Trophoblast cell (in vitro differentiated cells and primary cell): Measurements from ENCODE around the gene CD226.

Experiments
- DNase-seq, 2 donors: peaks; one replicate each; pipeline ENCODE4 v3.0.0-alpha.2; 2016
- H2AFZ ChIP-seq: 2 replicates; pipeline ENCODE4 v1.6.1; 2013; ENCODE audit warnings: low read length, moderate library complexity, mild to moderate bottlenecking; ENCODE audit not compliant: insufficient read depth, poor library complexity
- H2AK5ac ChIP-seq: 2 replicates; pipeline ENCODE4 v1.6.1; 2013; ENCODE audit warnings: mild to moderate bottlenecking, low read length
- H2BK120ac ChIP-seq: 2 replicates; pipeline ENCODE4 v1.6.1; 2013; ENCODE audit warnings: low read length, mild to moderate bottlenecking, moderate library complexity; ENCODE audit not compliant: insufficient read depth, poor library complexity
- H2BK12ac ChIP-seq: 2 replicates; pipeline ENCODE4 v1.6.1; 2013; ENCODE audit warnings: mild to moderate bottlenecking, low read length, moderate library complexity
- H2BK5ac ChIP-seq: 2 replicates; pipeline ENCODE4 v1.6.1; 2013; ENCODE audit warnings: low read length, low read depth, moderate library complexity, mild to moderate bottlenecking; ENCODE audit not compliant: poor library complexity
- H3K14ac ChIP-seq: 2 replicates; pipeline ENCODE4 v1.6.1; 2013; ENCODE audit warnings: mild to moderate bottlenecking, low read length
- H3K18ac ChIP-seq: 2 replicates; pipeline ENCODE4 v1.6.1; 2013; ENCODE audit warnings: mild to moderate bottlenecking, low read length
- H3K23ac ChIP-seq: 2 replicates; pipeline ENCODE4 v1.6.1; 2013; ENCODE audit warnings: low read length
- H3K27ac ChIP-seq: 2 replicates; pipeline ENCODE4 v1.5.1; 2013; ENCODE audit warnings: low read depth, mild to moderate bottlenecking, inconsistent platforms, low read length, moderate library complexity
- H3K27me3 ChIP-seq: 2 replicates; pipeline ENCODE4 v1.6.1; 2013; ENCODE audit warnings: inconsistent platforms, mild to moderate bottlenecking, low read length, moderate library complexity; ENCODE audit not compliant: insufficient read depth
- H3K36me3 ChIP-seq, 2 experiments: 1 replicate in 1 of 2; 2 replicates in 1 of 2; pipeline ENCODE4 v1.6.1; 2013; ENCODE audit warnings: low read length in 2 of 2, mild to moderate bottlenecking in 2 of 2, moderate library complexity in 1 of 2; ENCODE audit not compliant: insufficient read depth in 2 of 2, control insufficient read depth in 1 of 2
- H3K4ac ChIP-seq: 2 replicates; pipeline ENCODE4 v1.6.1; 2013; ENCODE audit warnings: low read depth, mild to moderate bottlenecking, low read length, moderate library complexity
- H3K4me1 ChIP-seq, 2 experiments: 1 replicate in 1 of 2; 2 replicates in 1 of 2; pipeline ENCODE4 v1.6.1; 2013; ENCODE audit warnings: low read length in 2 of 2, mild to moderate bottlenecking in 2 of 2, moderate library complexity in 1 of 2; ENCODE audit not compliant: insufficient read depth in 2 of 2, control insufficient read depth in 1 of 2
- H3K4me2 ChIP-seq: 2 replicates; pipeline ENCODE4 v1.6.1; 2013; ENCODE audit warnings: inconsistent platforms, mild to moderate bottlenecking, low read length, moderate library complexity
- H3K4me3 ChIP-seq: 2 replicates; pipeline ENCODE4 v1.5.1; 2013; ENCODE audit warnings: mild to moderate bottlenecking, low read depth, low read length, inconsistent platforms
- H3K79me1 ChIP-seq: one replicate; pipeline ENCODE4 v1.6.1; 2013; ENCODE audit warnings: low read length
- H3K79me2 ChIP-seq: 2 replicates; pipeline ENCODE4 v1.6.1; 2013; ENCODE audit warnings: low read length, mild to moderate bottlenecking; ENCODE audit not compliant: control insufficient read depth, insufficient read depth, poor library complexity
- H3K9ac ChIP-seq: 2 replicates; pipeline ENCODE4 v1.6.1; 2013; ENCODE audit warnings: mild to moderate bottlenecking, low read length
- H3K9me3 ChIP-seq: 2 replicates; pipeline ENCODE4 v1.6.1; 2013; ENCODE audit warnings: low read depth, mild to moderate bottlenecking, control low read depth, inconsistent platforms, low read length; ENCODE audit not compliant: insufficient read depth
- H4K12ac ChIP-seq: 2 replicates; pipeline ENCODE4 v1.6.1; 2013; ENCODE audit warnings: low read depth, mild to moderate bottlenecking, low read length, moderate library complexity
- H4K8ac ChIP-seq: 2 replicates; pipeline ENCODE4 v1.6.1; 2013; ENCODE audit warnings: low read depth, mild to moderate bottlenecking, low read length, moderate library complexity
- H4K91ac ChIP-seq: one replicate; pipeline ENCODE4 v1.6.1; 2013; ENCODE audit warnings: low read depth, mild to moderate bottlenecking, low read length, moderate library complexity
- WGBS: extraction: QIAGEN DNeasy Blood & Tissue Kit; methylation state at CpG from one replicate; pipeline ENCODE4 v1.1.7; 2013; ENCODE audit warnings: missing lambda C conversion rate; ENCODE audit not compliant: insufficient read length, insufficient coverage; ENCODE audit errors: extremely low coverage; 5-methylcytosine and 5-hydroxymethylcytosine counted together

Gene CD226

DNA sequence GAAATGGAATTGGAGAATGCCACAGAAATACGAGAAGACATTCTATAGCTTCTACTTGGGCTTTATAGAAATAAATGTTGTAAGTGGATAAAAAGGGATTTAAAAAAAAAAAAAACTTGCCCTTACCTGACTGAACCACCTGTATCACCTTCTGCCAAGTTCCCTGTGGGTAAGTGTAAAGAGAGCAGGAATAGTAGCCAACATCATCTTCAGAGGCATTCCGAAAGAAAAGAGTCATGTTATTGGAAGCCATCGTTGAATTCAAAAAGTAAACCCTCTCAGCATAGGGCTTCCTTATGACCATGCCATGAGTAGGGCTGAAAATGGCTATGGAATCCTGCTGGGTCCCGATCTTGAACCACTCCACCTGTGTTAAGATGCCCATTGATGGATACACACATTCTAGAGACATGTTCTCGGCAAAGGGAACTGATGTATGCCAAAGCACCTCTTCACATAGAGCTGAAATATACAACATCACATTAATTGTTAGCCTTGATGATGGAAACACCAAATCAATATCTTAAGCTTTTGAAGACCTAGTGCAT lies 991 bp downstream of the CD226 start:
- Histone ChIP-seq H3K4ac (no peak overlapping the region), H3K23ac (no peak overlapping the region), H3K27me3 (no peaks in the 10 kb centered on the region), H3K9ac (no peak overlapping the region), H3K4me1 (peaks cover 0 to 2% of the 10 kb centered on the region in 2 experiments), H3K79me1 (no peaks in the 10 kb centered on the region), H4K12ac (no peak overlapping the region), H2BK12ac (no peak overlapping the region), H3K27ac (no peak overlapping the region), H3K36me3 (no peaks in the 10 kb centered on the region), H3K4me2 (no peak overlapping the region), H3K4me3 (no peak overlapping the region), H3K14ac (no peak overlapping the region), H3K18ac (no peak overlapping the region), H4K91ac (no peak overlapping the region), H2AFZ (no peak overlapping the region), H4K8ac (no peak overlapping the region), H3K79me2 (no peaks in the 10 kb centered on the region), H2AK5ac (no peak overlapping the region), H2BK5ac (no peak overlapping the region), H3K9me3 (peaks cover 5% of the 10 kb centered on the region), H2BK120ac (no peak overlapping the region)
- WGBS, result no CpG with 5 or more reads among the region's 5 CpGs
- DNase-seq, result no peak

DNA sequence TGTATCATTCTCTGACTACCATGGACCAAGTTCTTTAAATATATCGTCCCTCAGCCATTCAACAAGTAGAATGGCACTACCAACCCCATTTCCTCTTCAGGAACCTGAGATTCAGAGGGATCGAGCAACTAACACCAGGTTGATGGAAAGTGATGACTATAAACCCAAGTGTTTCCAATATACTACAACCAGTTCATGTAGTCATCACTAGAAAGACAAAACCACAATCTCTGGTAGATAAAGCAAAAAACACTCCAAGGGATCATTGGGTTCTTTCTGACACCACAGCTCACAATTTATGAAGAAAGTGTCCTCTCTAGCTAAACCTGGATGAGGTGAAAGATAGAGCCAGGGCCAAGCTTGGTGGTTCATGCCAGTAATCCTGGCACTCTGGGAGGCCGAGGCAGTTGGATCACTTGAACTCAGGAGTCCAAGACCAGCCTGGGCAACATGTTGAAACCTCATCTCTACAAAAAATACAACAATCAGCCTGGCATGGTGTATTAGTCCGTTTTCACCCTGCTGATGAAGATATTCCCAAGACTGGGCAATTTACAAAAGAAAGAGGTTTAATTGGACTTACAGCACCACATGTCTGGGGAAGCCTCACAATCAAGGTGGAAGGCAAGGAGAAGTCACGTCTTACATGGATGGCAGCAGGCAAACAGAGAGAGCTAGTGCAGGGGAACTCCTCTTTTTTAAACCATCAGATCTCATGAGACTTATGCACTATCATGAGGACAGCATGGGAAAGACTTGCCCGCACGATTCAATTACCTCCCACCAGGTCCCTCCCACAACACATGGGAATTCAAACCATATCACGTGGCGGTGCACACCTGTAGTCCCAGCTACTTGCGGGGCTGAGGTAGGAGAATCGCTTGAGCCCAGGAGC lies 2.2 kb downstream of the CD226 start:
- Histone ChIP-seq H4K12ac (no peak overlapping the region), H3K27me3 (no peaks in the 10 kb centered on the region), H3K27ac (no peak overlapping the region), H2BK5ac (no peak overlapping the region), H3K9me3 (peaks cover 5% of the 10 kb centered on the region), H2AFZ (no peak overlapping the region), H3K14ac (no peak overlapping the region), H3K79me2 (no peaks in the 10 kb centered on the region), H3K9ac (no peak overlapping the region), H3K18ac (no peak overlapping the region), H3K4ac (no peak overlapping the region), H3K23ac (no peak overlapping the region), H3K79me1 (no peaks in the 10 kb centered on the region), H4K8ac (no peak overlapping the region), H2AK5ac (no peak overlapping the region), H3K4me1 (no peaks in the 10 kb centered on the region), H4K91ac (no peak overlapping the region), H3K4me3 (no peak overlapping the region), H3K4me2 (no peak overlapping the region), H2BK12ac (no peak overlapping the region), H3K36me3 (no peaks in the 10 kb centered on the region), H2BK120ac (no peak overlapping the region)
- no CpG with 5 or more reads among the region's 11 CpGs for WGBS
- DNase-seq, result no peak

DNA sequence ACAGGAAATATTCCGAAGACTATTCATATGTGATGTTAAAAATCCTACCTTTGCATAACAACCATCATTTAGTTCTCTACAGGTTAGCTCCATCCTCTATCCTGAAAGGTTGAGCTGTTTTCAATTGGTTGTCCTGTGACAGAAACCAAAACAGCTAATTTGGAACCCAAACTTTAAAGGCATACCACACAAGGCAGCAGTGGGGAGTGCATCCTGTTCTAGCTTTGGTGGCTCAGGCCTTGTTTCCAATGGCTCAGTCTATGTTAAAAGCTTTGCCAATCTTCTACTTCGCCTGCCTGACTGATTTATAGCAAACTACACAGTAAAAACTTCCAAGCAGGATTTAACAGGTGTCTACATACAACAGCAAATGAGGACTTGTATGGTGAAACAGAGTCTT lies 3.2 kb downstream of the CD226 start:
- no peak overlapping the region for H3K14ac ChIP-seq
- no peaks in the 10 kb centered on the region for H3K79me2 ChIP-seq
- H3K4me1 ChIP-seq, result no peaks in the 10 kb centered on the region
- no peak overlapping the region for H3K23ac ChIP-seq
- no peak overlapping the region for H3K4ac ChIP-seq
- H2BK12ac ChIP-seq, result no peak overlapping the region
- no peaks in the 10 kb centered on the region for H3K79me1 ChIP-seq
- no peak overlapping the region for H2BK5ac ChIP-seq
- no peak overlapping the region for H3K18ac ChIP-seq
- no peak overlapping the region for H2AK5ac ChIP-seq
- no peak for DNase-seq
- H4K12ac ChIP-seq, result no peak overlapping the region
- no peak overlapping the region for H2BK120ac ChIP-seq
- WGBS, result no CpG with 5 or more reads among the region's 2 CpGs
- H4K91ac ChIP-seq, result no peak overlapping the region
- no peak overlapping the region for H3K27ac ChIP-seq
- no peak overlapping the region for H3K9ac ChIP-seq
- H3K4me2 ChIP-seq, result no peak overlapping the region
- H3K36me3 ChIP-seq, result no peaks in the 10 kb centered on the region
- no peak overlapping the region for H3K4me3 ChIP-seq
- H2AFZ ChIP-seq, result no peak overlapping the region
- peaks cover under 1% of the 10 kb centered on the region for H3K9me3 ChIP-seq
- H4K8ac ChIP-seq, result no peak overlapping the region
- no peaks in the 10 kb centered on the region for H3K27me3 ChIP-seq

DNA sequence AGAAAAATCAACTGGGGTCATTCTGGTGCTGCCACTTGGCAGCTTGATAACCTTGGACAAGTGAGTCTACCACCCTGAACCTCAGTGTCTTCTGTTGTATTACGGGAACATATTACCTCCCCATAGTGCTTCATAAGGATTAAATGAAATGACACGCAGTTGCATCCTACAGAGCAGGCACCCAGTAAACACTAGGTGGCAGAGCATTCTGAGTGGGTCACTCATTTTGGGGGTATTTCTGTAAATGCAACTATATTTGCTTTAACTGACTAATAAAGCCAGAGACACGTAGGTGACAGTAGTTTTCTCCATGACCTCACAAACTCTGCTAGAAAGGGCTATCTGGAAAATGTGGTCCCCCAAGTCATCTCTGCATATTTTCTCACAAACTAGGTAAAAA lies 4.7 kb downstream of the CD226 start:
- Histone ChIP-seq H3K79me2 (no peaks in the 10 kb centered on the region), H3K4me1 (no peaks in the 10 kb centered on the region)
- no CpG with 5 or more reads among the region's 3 CpGs for WGBS

More for the DNA sequence above, 4.7 kb downstream of the CD226 start:
- no peak overlapping the region for H2BK120ac ChIP-seq
- DNase-seq, result no peak
- no peak overlapping the region for H3K9ac ChIP-seq
- H3K4me2 ChIP-seq, result no peak overlapping the region
- no peak overlapping the region for H4K8ac ChIP-seq
- H4K12ac ChIP-seq, result no peak overlapping the region
- H2BK5ac ChIP-seq, result no peak overlapping the region
- no peak overlapping the region for H3K4ac ChIP-seq
- no peak overlapping the region for H2AFZ ChIP-seq
- no peak overlapping the region for H3K27ac ChIP-seq
- H3K4me3 ChIP-seq, result no peak overlapping the region
- H3K23ac ChIP-seq, result no peak overlapping the region
- no peaks in the 10 kb centered on the region for H3K27me3 ChIP-seq
- H2AK5ac ChIP-seq, result no peak overlapping the region
- H2BK12ac ChIP-seq, result no peak overlapping the region
- no peaks in the 10 kb centered on the region for H3K79me1 ChIP-seq
- H4K91ac ChIP-seq, result no peak overlapping the region
- no peak overlapping the region for H3K18ac ChIP-seq
- H3K9me3 ChIP-seq, result no peaks in the 10 kb centered on the region
- H3K36me3 ChIP-seq, result no peaks in the 10 kb centered on the region
- no peak overlapping the region for H3K14ac ChIP-seq
